COLO668 (cell line): ENCODE data around the gene BLID.

Source experiments
- DNase-seq: peaks from one replicate; lab custom pipeline; 2025; ENCODE audit not compliant: unreplicated experiment; lab: John Stamatoyannopoulos, UW

BLID gene

GRCh38 chr11:122085264-122085663, 30.8 kb downstream of the BLID start:
- DNase-seq: no peak

- no peak for DNase-seq
These were observed 33.8 kb downstream of the BLID start for GRCh38 chr11:122082205-122082604.

GRCh38 chr11:122081073-122081472, 34.9 kb downstream of the BLID start:
- no peak for DNase-seq

GRCh38 chr11:122077459-122077858, 38.6 kb downstream of the BLID start:
- no peak for DNase-seq

GRCh38 chr11:122076512-122077120, 39.4 kb downstream of the BLID start:
- DNase-seq: no peak

- no peak for DNase-seq
These were observed 41.0 kb downstream of the BLID start for GRCh38 chr11:122075016-122075415.

- no peak for DNase-seq
These were observed 42.0 kb downstream of the BLID start for GRCh38 chr11:122074022-122074421.

GRCh38 chr11:122071709-122072202, 44.3 kb downstream of the BLID start:
- DNase-seq: no peak

- DNase-seq: no peak
These were observed 46.2 kb downstream of the BLID start for GRCh38 chr11:122069707-122070360.

- DNase-seq: no peak
These were observed 47.2 kb downstream of the BLID start for GRCh38 chr11:122068837-122069236.

- no peak for DNase-seq
These were observed 47.9 kb downstream of the BLID start for GRCh38 chr11:122068141-122068540.
